ENCODE measurements around the gene STX12. TPM values are rescaled to one million over a fixed set of nuclear protein-coding genes. Genes with fewer than 3 reads are reported as not detected.

Gene STX12
- 10 to 100 TPM; 50.6 to 57.5 TPM for total RNA-seq

DNA sequence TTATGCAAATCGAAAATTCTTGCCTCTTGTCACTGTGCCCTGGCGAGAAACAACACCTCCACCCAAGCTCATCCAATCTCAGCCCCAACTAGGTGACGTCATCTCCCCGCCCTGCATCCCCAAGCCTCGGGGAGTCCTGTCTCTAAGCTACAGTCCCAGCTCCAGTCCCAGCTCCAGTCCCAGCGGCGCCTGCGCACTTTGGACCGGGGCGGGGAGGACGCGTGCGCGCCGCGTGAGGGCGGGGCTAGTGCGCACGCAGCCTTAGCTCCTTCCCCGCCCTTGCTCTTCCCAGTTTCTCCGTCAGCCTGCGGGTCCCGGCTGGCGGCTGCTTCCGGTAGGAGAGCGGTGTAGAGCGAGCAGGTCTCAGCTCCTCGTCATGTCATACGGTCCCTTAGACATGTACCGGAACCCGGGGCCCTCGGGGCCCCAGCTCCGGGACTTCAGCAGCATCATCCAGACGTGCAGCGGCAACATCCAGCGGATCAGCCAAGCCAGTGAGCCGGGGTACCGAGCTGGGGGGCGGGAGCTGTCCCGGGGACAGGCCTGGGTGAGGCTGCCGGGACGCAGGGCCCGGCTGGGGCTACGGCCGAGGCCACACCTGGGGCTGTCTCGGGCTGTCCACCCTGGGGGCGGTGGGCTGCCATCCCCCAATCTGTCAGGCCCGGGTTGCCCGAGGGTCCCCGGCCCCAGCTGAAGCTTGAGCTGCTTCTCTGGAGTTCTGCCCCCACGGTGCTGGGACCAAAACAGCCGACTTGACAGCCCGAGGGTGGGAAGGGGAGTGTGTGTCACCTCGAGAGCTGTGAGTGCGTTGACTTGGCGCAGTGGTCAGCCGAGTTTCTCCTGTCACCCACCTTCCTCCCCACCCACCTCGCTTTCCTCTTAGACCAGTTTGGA, at the start of gene STX12:
Gene STX12 (plus strand): TSS at position 288 of the 894 bp plus-strand sequence. CDS start 89 bp downstream, at position 377.

DNA sequence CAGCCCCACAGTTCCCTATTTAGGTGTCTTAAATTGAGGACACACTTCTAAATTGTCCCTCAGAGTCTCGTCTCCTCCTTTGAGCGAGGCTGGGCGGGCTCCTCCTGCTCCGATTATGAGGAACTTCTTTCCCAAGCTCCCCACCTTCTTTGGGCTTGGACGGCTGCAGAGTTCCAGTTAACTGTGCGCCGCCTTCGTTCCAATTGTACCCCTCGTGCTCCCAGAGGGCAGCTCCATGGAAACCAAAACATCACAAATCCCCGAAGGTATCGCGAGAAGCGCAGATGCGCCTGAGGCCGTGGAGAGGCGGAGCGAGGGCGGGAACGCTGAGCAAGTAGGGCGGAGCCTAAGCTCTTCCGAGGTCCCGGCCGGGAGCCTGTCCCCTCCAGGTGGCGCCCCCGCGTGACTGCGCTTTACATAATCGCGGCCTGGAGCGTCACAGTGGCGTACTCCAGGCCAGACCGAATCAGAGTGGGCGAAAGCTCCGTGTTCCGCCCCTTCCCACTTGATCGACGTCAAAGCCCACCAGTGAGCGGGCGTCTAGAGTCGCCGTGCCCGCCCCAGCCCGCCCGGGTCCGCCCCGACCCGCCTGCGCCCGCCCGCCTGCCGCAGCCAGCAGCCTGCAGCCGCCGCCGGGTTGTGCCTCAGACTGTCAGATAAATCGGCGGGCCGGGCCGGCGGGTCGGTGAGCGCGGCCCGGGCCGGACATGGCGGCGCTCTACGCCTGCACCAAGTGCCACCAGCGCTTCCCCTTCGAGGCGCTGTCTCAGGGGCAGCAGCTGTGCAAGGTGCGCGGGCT, 47.4 kb upstream of the STX12 start, which contains the start of gene FAM76A:
Gene FAM76A (plus strand): TSS at position 588 of the 799 bp plus-strand sequence. CDS start 120 bp downstream, at position 708.

DNA sequence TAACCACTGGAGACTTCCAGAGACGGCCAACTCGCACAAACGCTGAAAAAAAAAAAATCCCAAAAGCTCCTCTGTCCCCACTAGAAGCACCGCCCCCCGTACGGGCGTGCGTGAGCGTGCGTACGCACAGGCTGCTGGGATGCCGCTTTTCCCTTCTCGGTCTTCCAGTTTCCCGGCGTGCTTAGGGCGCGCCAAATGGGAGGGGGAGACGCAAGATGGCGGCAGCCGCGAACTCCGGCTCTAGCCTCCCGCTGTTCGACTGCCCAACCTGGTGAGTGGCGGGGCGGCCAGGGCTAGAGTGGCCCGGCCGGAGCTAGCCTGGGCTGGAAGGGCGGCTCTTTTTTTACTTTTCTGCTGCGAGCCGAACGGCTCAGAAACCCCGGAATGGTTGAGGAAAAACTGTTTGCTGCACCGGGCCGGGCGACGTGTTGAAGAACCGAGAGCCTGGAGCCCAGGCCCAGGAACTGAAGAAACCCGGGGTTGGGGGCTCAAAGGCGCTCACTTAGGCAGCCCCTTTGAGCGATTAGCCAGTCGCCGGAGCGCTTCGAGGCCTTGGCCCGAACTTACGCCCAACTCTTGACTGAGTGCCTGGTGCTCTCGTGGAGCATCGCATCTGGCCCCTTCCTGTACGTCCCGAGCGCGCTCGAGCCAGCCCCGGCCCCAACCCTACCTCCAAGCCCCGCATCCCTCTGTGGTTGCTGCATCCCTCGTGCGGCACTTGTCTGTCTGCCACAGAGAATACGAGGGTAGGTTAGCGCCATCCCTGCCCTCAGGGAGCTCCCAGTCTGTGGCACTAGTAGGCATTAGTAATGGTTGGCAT, 57.8 kb downstream of the STX12 start, which contains the start of gene PPP1R8:
Gene PPP1R8 (plus strand): TSS at position 162 of the 820 bp plus-strand sequence. CDS start 54 bp downstream, at position 216.

DNA sequence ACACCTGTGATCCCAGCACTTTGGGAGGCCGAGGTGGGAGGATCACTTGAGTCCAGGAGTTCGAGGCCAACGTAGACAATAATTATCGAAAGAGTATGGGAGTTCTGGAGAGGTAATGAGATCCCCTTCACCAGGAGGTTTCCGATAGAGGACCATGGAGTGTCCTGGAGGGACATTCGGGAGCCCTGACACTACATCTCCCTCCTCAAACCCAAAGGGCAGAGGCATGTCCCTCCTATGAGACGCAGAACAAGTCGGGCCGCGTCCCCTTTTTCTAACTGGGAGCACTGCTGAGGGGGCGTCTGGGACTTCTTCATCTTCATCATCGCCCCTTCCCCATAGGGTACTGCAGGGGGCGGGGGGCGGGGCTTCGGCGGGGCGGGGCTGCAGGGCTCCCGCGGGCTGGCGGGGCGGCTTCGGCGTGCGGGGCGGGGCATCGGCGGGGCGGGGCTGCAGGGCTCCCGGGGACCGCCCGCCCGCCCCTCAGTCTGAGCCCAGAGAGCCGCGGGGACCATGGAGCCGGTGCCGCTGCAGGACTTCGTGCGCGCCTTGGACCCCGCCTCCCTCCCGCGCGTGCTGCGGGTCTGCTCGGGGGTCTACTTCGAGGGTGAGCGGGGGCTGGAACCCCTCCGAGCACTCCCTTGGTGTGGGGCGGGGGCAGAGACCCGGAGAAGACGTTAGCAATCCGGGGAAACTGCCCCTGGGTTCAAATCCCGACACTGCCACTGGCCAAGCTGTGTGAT, 99.2 kb downstream of the STX12 start, which contains the start of gene THEMIS2:
Gene THEMIS2 (plus strand): TSS at position 486 of the 743 bp plus-strand sequence. CDS start 28 bp downstream, at position 514.

Small RNA genes lying within 50 kb of the gene (small RNA-seq; reads per million reads assigned to genes)
- gene AL020997.2, result 0.12 to 0.13 reads per million in 2 donors
- 0 to 0.09 reads per million in 2 donors for gene RNU6-1245P
- gene SCARNA1, result 4,864 to 11,669 reads per million in 2 donors

Other genes with a start within 250 kb of the STX12 start
- gene AHDC1, start 169.1 kb upstream of the STX12 start, total RNA-seq, result 10 to 100 TPM in 1 of 2 donors, 1 to 10 TPM in 1; 8.3 to 10.3 TPM
- under 1 TPM in 1 of 2 donors, not detected in 1; 0.33 TPM for gene FGR, start 138.0 kb upstream of the STX12 start, total RNA-seq
- 1,000 to 10,000 TPM; 1,453 to 4,818 TPM for gene IFI6, start 101.0 kb upstream of the STX12 start, total RNA-seq
- 10 to 100 TPM; 28.6 to 43.7 TPM for gene FAM76A, start 47.3 kb upstream of the STX12 start, total RNA-seq
- 10 to 100 TPM; 31.7 to 56.3 TPM for gene PPP1R8, start 57.6 kb downstream of the STX12 start, total RNA-seq
- 100 to 1,000 TPM; 129 to 211 TPM for gene THEMIS2, start 99.3 kb downstream of the STX12 start, total RNA-seq
- 10 to 100 TPM; 30.3 to 48.0 TPM for gene RPA2, start 141.4 kb downstream of the STX12 start, total RNA-seq
- gene SMPDL3B, start 161.8 kb downstream of the STX12 start, total RNA-seq, result not detected
- gene XKR8, start 186.8 kb downstream of the STX12 start, total RNA-seq, result 1 to 10 TPM; 4.8 to 9.7 TPM